ENCODE data around the gene PIGU. TPM values are rescaled to one million over a fixed set of nuclear protein-coding genes. Genes with fewer than 3 reads are reported as not detected.

Gene PIGU
- total RNA-seq, 1 donor: 9.0 TPM

GRCh38 chr20:34532320-34532719, 144.6 kb downstream of the PIGU start:
- Histone ChIP-seq H3K4me2 (ENCODE audit: insufficient read depth, low read length) (no peak overlapping the region), H3K27ac (ENCODE audit: low read depth, low read length) (no peak overlapping the region), H3K4me3 (ENCODE audit: insufficient read depth, low read length) (no peak overlapping the region), H3K4me1 (ENCODE audit: insufficient read depth, low read length) (peaks cover 3% of the 10 kb centered on the region), H2AFZ (ENCODE audit: low read length) (no peak overlapping the region), H4K20me1 (ENCODE audit: insufficient read depth, low read length) (peaks cover 49% of the 10 kb centered on the region), H3K9me3 (ENCODE audit: low read depth, low read length) (no peaks in the 10 kb centered on the region), H3K79me2 (ENCODE audit: insufficient read depth, low read length) (peaks cover 56% of the 10 kb centered on the region), H3K27me3 (ENCODE audit: insufficient read depth, low read length) (no peaks in the 10 kb centered on the region), H3K36me3 (ENCODE audit: insufficient read depth, low read length) (peaks cover 80% of the 10 kb centered on the region)
- no peak for DNase-seq (ENCODE audit: insufficient read length, low spot score, missing footprints)
- no peak for TF ChIP-seq CTCF (IDR thresholded peaks at IDR 0.05; ENCODE audit: extremely low read depth, low read depth, low read length)

- TF ChIP-seq CTCF (IDR thresholded peaks at IDR 0.05; ENCODE audit: extremely low read depth, low read depth, low read length): no peak
- H3K36me3 ChIP-seq (ENCODE audit: insufficient read depth, low read length): peaks cover 80% of the 10 kb centered on the region
- H3K27me3 ChIP-seq (ENCODE audit: insufficient read depth, low read length): no peaks in the 10 kb centered on the region
- no peaks in the 10 kb centered on the region for H3K9me3 ChIP-seq (ENCODE audit: low read depth, low read length)
- H4K20me1 ChIP-seq (ENCODE audit: insufficient read depth, low read length): peaks cover 50% of the 10 kb centered on the region
- no peak overlapping the region for H3K27ac ChIP-seq (ENCODE audit: low read depth, low read length)
- H2AFZ ChIP-seq (ENCODE audit: low read length): no peak overlapping the region
- H3K4me3 ChIP-seq (ENCODE audit: insufficient read depth, low read length): no peak overlapping the region
- H3K79me2 ChIP-seq (ENCODE audit: insufficient read depth, low read length): peaks cover 62% of the 10 kb centered on the region
- DNase-seq (ENCODE audit: insufficient read length, low spot score, missing footprints): no peak
- H3K4me2 ChIP-seq (ENCODE audit: insufficient read depth, low read length): no peak overlapping the region
- peaks cover 5% of the 10 kb centered on the region for H3K4me1 ChIP-seq (ENCODE audit: insufficient read depth, low read length)
Measured at GRCh38 chr20:34531608-34532265, 145.2 kb downstream of the PIGU start.

- peaks cover 19% of the 10 kb centered on the region for H3K4me1 ChIP-seq (ENCODE audit: insufficient read depth, low read length)
- H3K4me3 ChIP-seq (ENCODE audit: insufficient read depth, low read length): no peak overlapping the region
- no peak for DNase-seq (ENCODE audit: insufficient read length, low spot score, missing footprints)
- H3K4me2 ChIP-seq (ENCODE audit: insufficient read depth, low read length): no peak overlapping the region
- no peak overlapping the region for H2AFZ ChIP-seq (ENCODE audit: low read length)
- H3K36me3 ChIP-seq (ENCODE audit: insufficient read depth, low read length): peaks cover 73% of the 10 kb centered on the region
- H3K9me3 ChIP-seq (ENCODE audit: low read depth, low read length): no peaks in the 10 kb centered on the region
- no peaks in the 10 kb centered on the region for H3K27me3 ChIP-seq (ENCODE audit: insufficient read depth, low read length)
- no peak overlapping the region for H3K27ac ChIP-seq (ENCODE audit: low read depth, low read length)
- peaks cover 72% of the 10 kb centered on the region for H3K79me2 ChIP-seq (ENCODE audit: insufficient read depth, low read length)
- peaks cover 57% of the 10 kb centered on the region for H4K20me1 ChIP-seq (ENCODE audit: insufficient read depth, low read length)
- TF ChIP-seq CTCF (IDR thresholded peaks at IDR 0.05; ENCODE audit: extremely low read depth, low read depth, low read length): no peak
Measured at GRCh38 chr20:34530342-34530741, 146.6 kb downstream of the PIGU start.

GRCh38 chr20:34529742-34530141, 147.2 kb downstream of the PIGU start:
- Histone ChIP-seq H3K27me3 (ENCODE audit: insufficient read depth, low read length) (no peaks in the 10 kb centered on the region), H3K9me3 (ENCODE audit: low read depth, low read length) (no peaks in the 10 kb centered on the region), H3K79me2 (ENCODE audit: insufficient read depth, low read length) (peaks cover 78% of the 10 kb centered on the region), H3K4me1 (ENCODE audit: insufficient read depth, low read length) (peaks cover 22% of the 10 kb centered on the region), H2AFZ (ENCODE audit: low read length) (no peak overlapping the region), H3K4me3 (ENCODE audit: insufficient read depth, low read length) (no peak overlapping the region), H3K36me3 (ENCODE audit: insufficient read depth, low read length) (peaks cover 67% of the 10 kb centered on the region), H3K4me2 (ENCODE audit: insufficient read depth, low read length) (no peak overlapping the region), H4K20me1 (ENCODE audit: insufficient read depth, low read length) (peaks cover 60% of the 10 kb centered on the region), H3K27ac (ENCODE audit: low read depth, low read length) (no peak overlapping the region)
- DNase-seq (ENCODE audit: insufficient read length, low spot score, missing footprints): no peak
- no peak for TF ChIP-seq CTCF (IDR thresholded peaks at IDR 0.05; ENCODE audit: extremely low read depth, low read depth, low read length)

Data from osteoblast (primary cell).